Measurements from ENCODE around the gene NBAS.
"Not testable (repeated sequence)": the region's sequence is repeated elsewhere in the genome, so short reads cannot be mapped to it uniquely, and the experiment has no call there.

The NBAS gene

DNA sequence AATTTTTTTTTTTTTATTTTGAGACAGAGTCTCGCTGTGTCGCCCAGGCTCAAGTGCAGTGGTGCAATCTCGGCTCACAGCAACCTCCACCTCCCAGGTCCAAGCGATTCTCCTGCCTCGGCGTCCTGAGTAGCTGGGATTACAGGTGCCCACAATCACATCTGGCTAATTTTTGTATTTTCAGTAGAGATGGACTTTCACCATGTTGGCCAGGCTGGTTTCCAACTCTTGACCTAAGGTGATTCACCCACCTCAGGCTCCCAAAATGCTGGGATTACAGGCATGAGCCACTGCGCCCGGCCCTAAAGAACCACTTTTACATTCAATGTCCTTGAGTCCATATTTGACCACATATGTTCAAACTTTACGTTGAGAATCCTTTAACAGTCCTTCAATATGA, 156.6 kb downstream of the NBAS start:
- not testable (repeated sequence) for DNase-seq

DNA sequence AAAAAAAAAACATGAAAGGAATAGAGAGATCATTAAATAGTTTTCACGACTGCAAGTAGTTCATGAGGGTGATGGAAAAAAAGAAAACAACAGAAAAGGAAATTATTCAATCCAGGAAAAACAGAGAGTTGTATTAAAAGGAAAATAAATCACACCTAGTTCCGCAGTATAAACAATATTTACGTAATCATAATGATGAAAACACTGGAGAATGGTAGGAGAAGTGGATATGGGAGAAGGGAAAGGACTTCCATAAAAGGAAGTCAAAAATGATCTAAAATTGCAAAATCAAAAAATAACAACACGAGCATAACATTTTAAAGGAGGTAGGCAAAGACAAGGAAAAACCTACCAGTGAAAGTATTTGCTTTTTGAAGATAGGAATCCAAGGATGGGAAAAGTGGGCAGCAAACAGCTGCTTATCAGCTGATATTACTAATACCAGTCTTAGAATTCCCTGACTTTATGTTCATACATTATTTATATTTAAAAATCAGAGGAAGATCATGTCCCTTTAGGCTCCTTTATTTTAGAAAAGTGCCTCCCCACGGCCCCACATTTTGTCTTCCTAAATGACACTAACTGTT, 160.8 kb downstream of the NBAS start:
- no peak for DNase-seq

DNA sequence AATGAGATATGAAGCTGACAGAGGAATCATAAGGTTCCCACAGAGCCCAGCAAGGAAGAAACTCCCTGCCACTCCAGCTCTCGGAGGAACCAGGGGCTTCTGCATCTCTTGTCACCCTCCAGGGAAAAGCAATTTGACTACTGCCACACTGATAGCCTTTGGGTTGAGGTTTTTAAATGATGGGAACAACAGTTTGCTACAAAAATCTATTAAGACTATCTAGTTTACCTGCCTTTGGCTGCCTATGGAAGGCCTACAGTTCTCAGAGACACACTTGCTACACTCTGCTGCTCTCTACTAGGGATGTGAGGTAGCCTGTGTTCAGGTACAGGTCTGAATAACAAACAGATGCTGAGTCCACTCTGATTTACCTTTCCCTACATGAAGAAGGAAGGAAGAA, 161.9 kb downstream of the NBAS start:
- DNase-seq = no peak

DNA sequence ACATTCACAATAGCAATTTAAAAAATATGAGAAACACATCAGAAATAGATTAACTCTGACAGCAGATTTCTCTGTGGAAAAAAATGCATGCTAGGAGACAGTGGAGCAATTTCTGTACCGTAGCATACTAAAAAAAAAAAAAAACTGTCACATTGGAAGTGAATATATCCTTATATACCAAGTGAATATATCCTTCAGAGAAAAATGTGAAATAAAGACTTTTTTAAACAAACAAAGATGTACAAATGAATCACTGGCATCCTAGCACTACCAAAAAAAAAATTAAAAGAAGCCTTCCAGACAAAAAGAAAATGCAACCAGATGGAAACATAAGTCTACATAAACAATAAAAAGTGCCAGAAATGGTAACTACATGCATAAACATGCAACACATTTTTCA, 169.4 kb downstream of the NBAS start:
- no peak for DNase-seq

DNA sequence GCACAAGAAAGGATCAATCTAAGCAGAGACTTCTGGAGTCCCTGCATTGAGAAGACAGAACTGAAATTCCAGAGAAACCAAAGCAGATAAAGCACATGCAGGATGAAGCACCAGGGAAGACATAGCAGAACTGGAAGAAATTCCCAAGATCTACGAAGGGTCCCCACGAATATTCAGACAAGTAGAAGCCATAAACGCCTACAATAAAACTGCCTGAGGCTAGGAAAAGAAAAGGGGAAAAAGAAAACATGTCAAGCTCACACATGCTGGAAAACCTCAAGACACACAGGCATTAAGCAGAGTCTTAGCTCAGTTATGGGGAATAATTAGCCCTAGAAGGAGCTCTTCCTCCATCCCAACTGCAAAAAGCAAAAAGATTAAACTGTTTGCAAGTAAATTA, 171.2 kb downstream of the NBAS start:
- DNase-seq = no peak

DNA sequence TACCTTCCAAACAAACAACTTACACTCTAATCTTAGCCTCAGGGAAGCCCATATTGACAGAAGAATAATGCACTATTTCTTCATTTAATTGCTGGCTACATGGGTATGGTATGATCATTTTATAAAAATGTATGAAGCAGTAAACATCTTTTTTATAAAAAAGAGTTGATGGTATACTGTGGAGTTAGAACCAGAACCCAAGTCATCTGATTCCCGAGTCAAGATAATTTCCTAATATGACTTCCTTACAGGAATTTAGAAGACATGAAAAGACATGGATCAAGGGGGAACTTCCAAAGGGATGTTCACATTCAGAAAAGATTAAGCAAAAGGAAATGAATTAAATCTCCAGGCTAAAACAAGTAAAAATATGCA, 171.8 kb downstream of the NBAS start:
- no peak for DNase-seq

DNA sequence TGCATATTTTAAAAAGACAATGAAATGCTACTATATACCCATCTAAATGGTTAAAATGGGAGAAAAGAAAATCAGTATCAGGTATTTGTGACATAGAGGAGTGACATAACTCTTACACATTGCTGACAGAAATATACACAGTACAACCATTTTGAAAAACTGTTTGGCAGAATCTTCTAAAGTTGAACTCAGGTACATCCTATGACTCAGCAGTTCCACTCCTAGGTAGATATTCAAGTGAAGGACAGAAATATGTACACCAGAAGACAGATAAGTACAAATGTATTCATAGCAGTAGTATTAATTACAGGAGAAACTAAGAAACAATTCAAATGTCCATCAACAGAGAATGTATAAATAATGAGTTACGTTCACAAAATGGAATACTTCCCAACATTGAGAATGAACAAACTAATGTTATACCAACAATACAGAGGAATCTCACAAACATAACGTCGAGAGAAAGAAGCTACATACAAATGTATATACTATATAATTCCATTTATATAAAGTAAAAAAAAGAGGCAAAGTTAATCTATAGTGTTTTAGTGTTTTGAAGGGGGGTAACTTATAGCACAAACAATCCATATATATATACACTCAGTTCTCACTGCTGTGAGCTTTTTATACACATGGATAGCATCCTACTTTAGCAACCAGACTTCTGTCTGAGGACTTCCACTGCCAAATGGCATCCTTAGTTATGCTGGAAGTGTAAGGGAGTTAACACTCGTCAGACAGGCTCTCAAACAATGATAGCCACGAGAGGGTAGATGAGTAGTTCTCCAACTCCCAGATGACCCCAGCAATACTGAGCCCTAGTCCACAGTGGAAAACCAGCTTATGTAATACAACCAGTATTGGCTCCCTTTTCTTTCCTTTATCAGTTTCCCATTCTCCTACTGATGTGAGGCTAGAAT, 172.5 kb downstream of the NBAS start:
- DNase-seq = no peak

DNA sequence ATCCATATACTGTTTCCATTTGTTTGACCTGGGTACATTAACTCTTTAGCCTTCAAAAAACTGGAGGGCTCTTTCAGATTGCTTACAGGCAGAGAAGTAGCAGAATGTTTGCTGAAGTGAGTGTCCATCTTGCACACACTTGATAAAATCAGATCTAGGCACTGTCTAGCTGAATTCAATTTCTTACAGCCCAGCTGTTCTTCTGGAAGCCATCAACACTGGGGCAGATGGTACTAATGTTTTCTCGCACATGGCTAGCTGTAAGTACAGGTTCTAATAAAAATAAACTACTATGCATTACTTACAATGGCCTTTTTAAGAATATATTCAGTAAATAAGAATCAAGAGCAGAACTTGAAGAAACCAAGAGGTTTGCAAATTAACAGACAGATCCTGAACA, 175.9 kb downstream of the NBAS start:
- no peak for DNase-seq

DNA sequence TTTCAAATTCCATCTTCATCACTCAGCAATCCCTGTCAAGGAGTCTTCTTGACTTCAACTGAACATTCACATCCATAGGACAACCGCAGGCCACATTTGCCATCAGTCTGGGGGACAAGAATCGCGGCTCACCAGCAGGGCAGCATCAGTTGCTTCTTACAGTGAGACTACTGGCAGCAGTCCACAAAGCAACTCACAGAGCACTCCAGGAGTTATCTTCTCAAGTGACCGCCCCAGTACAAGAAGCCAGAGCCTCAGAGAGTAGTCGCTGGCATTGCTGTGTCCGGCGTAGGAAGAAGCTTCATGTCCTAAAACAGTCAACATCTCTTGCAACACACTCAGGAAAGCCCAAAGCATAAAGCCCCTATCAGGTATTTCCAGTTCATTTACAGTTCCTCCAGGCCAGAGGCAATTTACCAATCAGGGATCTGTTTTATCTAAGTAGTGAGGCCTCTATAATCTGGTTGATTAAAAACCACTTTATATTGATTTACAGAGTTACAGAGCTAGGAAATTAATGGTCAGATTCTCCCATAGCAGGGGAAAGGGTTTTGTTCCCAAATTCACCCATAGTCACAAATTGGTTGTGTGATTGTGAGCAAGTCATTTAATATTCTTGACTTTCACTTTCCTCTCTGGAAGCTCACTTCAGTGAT, 177.3 kb downstream of the NBAS start:
- no peak for DNase-seq

DNA sequence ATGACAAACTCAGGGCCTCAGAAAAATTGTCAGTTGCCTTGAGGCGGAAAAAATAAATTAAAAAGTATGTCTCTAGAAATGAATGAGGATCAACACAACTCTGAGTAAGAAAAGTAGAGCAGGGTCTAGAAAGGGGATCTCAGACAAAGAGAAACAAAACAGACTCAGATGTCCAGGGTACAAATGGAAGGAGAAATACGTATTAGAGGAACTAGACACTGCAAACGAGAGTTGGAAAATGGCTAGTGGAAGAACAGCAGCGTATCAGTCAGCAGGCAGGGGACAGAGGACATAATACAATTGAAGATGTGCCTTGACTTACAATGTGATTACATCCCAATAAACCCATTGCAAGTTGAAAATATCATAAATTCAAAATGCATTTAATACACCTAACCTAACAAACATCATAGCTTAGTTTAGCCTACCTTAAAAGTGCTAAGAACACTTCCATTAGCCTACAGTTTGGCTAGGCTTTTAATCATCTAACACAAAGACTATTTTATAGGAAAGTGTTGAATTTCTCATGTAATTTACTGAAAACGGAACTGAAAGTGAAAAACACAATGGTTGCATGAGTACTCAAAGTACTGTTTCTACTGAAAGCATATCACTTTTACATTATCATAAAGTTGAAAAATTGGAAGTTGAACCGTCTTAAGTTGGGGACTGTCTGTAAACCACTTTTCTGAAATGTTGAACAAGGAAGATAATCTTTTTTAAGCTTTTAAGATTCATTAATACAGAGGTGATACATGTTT, 182.8 kb downstream of the NBAS start:
- no peak for DNase-seq

DNA sequence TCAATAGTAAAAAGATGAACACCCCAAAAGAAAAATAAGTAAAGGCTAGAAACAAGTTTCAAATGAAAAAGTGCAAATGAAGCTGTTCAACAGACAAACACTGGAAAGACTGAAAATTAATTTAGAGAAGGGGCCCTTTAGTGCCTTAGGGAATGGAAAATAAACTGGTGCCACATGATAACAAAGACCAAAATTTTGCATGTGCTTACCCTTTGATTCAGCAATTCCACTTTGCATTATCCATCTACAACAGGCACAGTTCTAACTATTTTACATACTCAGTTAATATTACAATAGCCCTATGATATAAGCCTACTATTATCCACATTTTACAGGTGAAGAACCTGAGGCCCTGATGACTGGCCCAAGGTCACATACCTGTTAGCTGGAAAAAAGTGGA, 183.9 kb downstream of the NBAS start:
- DNase-seq = no peak

DNA sequence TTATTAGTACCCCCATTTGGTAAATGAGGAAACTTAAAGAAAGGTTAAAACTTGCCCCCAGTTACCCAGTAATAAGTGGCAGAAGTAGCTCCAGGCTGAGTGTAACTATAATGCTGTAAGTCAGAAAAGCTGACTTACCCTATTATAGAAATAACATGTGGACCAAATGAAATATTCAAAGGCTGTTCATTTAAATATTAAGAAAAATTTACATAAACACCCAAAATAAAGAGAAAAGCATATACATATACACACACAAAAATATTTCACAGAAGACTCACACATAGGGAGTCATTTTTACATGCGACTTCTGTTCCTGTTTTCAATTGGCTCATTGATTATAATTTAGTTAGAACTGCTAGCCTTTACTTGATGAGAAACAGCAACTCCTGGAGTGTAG, 189.1 kb downstream of the NBAS start:
- no peak for DNase-seq

DNA sequence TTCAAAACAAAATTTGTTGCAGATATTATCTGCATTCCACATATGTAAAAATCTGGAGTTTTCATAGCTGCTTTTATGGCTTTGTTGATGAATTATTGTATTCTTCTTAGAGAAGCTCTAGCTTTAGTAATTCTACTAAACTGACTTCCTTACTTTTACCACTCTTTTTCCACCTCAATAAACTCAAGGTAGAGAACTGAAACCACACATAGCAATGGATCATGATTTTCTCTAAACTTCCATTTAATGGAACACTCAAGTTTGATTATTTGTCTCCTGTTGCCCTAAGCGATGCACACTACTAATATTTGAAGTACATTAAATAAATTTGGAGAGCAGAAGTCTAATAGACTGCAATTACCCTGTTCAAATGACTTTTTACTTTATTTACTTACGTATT, 192.0 kb downstream of the NBAS start:
- DNase-seq = no peak

DNA sequence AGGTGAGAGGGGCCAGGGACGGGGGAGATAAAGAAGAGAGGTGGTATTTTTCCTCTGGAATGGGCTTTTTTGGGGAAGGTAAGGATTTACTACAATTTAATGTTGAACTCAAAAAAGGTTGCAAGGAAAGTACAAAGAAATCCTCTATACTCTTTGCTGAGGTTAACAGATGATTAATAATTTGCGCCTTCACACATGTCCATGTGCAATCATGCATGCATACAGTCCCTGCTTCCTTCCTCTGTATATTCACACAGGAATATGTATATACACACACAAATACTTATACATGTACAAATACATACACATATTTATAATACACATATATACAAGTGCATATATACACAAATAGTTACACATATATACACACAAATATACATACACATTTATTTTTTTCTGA, 193.4 kb downstream of the NBAS start:
- DNase-seq = no peak

DNA sequence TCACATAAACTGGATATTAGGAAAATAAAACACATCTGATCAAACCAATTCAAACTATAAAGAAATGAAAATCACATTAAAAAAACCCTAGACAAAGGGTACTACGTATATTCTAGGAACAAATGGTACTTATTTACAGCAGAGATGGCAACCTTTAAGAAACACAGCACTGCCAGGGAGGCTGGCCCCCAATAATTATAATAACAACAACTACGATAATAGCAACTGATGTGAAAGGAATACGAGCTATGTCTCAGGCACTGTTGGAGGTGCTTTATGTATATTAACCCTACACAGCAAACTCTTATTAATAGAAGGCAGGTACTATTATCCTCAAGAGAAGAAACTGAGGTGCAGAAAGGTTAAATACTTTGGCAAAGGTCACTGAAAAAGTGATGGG, 193.9 kb downstream of the NBAS start:
- DNase-seq = no peak

DNA sequence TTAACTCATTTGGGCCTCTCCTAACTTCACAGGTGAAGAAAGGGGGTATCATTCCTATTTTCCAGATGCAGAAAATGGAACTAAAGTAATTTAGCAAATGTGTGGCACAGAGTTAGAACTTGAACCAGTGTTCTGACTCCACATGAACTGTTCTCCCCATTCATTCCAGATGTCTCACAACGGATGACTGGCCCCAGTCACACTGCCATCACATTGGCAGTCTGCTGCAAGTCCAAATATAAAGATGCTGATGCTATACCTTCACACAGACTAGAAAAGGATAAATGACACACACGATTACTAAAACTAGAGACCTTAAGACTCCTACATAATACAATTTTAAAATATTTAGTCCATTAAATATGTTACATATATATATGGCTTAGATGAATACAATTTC, 195.7 kb downstream of the NBAS start:
- DNase-seq = no peak

DNA sequence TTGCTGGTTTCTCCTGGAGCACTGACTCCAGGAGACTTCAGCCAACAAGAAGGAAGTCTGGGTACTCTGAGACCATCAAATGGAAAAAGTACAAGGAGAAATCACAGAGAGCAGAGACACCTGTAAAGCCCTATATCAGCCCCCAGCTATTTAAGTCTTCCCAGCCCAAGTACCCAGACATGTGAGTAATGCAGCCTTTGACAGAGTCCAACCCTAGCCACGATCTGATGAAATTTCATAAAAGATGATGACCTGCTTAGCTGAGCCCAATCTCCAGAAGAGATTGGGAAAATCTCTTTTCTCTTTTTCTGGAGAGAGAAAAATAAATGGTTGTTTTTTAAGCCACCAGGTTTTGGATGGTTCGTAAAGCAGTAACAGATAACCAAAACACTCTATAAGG, 196.6 kb downstream of the NBAS start:
- no peak for DNase-seq

DNA sequence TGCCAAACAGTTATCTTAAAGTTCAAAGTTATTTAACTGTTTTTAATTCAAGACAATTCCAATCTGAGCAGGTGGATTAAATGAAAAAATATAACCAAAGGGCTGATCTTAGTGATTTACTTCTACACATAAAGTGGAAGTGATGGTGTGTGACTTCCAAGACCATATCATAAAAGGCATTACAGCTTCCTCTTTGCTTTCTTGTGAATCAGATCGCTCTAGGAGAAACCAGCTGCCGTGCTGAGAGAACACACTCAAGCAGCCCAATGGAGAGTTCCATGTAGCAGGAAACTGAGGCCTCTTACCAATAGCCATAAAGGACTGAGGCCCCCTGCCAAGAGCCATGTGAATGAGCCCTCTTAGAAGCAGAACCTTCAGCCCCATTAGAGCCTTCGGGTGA, 197.4 kb downstream of the NBAS start:
- DNase-seq = no peak

DNA sequence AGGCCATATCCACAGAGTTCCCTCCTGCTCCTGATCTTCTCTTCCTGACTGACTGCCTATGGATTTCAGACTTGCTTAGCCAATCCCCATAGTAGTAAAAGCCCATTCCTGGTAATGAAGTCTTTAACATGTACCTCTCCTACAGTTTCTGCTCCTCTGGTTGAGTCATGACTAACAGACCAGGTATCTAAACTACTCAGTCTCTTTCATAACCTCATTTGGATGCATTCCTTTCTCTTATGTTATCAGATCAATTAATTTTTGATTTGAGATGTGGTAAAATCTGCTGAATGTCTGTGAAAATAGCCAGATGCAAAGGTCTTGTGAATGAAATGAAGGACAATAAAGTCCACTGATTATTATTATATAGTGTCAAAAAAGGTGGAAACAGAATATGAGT, 198.0 kb downstream of the NBAS start:
- DNase-seq = no peak

DNA sequence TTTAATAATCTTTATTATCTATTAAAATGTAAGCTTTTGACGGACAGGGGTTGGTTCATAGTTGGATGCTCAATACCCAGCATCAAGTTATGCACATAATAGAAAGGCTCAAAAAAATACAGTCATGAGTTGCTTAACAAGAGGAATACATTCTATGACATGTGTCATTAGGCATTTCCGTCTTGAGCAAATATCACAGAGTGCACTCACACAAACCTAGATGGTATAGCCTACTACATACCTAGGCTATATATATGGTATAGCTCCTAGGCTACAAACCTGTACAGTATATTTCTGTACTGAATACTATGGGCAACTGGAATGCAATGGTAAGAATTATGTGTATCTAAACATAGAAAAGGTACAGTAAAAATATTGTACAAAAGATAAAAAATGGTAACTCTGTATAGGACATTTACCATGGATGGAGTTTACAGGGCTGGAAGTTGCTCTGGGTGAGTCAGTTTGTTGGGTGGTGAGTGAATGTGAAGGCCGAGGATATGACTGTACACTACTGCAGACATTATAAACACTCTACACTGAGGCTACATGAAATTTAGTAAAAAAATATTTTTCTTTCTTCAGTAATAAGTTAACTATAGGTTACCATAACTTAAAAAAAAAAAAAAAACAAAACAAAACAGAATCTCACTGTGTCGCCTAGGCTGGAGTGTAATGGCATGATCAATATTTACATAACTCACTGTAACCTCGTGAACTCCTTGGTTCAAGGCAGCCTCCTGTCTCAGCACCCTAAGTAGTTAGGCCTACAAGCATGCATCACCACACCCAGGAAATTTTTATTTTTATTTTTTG, 201.2 kb downstream of the NBAS start:
- DNase-seq = no peak

DNA sequence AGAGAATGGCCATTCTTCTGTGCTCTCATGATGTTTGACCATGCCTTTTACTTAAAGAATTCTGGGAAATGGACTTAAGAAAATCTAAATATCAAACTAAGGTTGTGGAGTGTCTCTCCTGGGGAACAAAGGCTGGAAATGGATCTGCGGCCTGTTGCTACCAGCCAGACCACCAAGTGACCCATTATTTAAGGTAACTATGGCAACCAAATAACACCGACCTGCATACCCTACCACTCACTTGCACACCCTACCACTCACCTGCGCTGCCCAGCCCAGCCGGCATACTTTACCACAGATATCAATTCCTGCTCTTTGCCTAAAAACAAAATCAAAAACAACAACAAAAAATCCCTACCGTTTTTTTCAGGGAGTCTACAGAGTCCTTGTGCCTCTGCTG, 203.2 kb downstream of the NBAS start:
- DNase-seq = no peak

DNA sequence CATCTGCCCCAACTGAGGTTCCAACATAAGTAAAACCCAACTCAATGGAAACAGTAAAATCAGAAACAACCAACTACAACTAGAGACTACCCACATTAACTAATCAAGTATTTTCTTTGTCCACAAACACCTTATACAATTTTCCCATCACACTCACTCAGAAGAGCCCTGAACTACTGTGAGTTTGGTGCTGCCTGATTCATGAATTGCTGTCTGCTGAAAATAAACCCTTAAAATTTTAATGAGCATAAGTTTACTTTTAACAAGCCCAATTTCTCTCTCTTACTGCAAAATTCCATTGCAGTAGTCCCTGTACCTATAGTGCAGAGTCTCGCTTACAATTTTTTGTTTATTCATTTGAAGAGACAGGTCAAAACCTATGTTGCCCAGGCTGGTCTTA, 203.9 kb downstream of the NBAS start:
- DNase-seq = no peak

DNA sequence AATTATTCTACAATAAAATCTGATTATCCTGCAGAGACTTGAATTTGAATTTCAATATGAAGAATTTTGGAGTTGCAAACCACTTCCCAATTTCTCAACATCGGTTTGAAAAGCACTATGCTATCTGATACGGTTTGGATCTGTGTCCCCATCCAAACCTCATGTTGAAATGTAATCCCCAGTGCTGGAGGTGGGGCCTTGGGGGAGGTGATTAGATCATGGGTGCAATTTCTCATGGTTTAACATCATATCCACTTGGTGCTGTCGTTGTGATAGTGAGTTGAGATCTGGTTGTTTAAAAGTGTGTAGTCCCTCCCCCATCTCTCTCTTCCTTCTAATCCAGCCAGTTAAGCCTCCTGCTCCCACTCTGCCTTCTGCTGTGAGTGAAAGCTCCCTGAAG, 205.7 kb downstream of the NBAS start:
- DNase-seq = no peak
